ENCODE results near the gene HOXB2. TPM values are rescaled to one million over a fixed set of nuclear protein-coding genes. Genes with fewer than 3 reads are reported as not detected.

Gene HOXB2
- 2.3 and 8.4 TPM in 2 replicates for total RNA-seq

DNA sequence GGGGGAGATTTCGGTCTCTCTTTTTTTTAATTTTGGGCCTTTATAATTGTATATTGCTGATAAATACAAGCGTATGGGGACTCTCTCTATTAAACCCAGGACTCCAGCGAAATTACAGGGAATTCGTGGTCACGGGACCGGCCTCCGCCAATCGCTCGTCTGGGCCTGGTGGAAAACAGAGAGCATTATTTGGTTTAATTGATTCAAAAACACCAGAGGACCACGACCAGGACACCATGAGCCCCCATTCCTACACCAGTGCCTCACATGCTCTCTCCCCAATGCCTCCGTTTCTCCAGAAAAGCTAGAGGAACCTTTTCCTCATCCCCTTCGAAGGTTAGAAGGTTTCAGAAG is at the start of gene HOXB2:
Gene HOXB2 (minus strand): TSS at position 88 of the 354 bp plus-strand sequence. CDS start 198 bp downstream, outside the sequence.

DNA sequence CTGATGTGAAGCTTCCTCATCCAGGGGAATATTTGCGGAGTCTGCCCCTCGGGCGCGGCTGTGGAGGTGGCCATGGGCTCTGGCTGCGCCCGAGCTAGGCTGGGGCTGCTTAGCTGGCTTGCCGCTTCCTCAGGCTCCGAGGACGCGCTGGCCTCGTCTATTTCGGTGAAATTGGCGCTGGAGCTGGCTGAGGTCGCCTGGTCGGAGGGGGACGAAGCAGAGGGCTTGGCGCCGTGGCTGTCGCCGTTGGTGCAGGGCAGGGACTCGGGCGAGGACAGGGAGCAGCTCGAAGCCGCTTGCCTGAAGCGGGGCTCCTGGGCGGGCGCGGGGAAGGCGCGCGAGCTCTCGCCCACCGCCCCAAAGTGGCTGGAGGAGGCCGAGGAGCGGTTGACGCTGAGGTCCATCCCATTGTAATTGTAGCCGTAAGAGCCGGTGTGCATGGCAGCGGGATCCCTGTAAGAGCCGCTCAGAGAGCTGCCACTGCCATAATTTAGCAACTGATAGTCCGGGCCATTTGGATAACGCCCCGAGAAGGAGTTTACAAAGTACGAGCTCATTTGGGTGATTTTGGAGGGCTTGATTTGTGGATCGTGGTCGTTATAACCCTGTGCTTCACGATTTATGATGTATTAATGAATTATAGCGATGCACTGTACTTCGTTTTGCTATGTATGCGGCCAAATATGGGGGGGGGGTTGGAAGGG is 48.4 kb upstream of the HOXB2 start, which contains the start of gene HOXB5:
Gene HOXB5 (minus strand): TSS at position 654 of the 704 bp plus-strand sequence. CDS start 97 bp downstream, at position 557.

DNA sequence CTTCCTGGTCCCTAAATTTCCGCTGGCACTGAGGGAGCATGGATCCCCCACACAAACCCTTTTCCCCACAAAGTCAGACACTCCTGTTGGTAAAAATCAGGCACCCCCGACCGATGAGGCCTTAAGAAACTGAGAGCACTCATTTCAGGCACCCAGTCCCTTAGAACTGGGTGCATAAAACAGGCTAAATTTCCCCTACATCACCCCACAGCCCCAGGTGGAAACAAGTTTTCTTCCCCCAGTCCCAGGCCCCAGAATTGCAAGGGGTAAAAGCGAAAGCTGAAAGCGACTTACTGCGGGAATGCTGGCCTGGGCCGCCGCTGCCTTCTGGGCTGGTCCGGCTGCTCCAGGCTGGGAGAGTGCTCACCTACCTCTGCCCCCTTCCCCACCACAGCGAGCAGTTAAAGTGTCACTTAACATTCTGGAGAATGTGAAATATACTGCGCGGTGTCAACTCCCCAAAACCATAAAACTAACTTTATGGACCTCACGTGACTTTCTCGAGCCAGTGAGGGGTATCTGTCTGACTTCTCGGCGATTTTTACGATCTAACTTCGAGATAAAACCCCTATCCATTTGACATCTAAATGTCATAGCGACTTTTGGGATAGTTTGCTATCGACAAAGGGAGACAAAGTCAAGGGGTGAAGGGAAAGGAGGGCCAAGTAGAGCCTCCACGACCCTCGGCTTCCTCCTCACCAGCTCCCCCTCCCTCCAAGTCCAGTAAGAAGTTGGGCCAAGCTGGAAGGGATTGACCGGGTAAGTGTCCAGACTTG is 45.1 kb upstream of the HOXB2 start, which contains the start of gene HOXB3:
Gene HOXB3 (minus strand): TSS at position 411 of the 776 bp plus-strand sequence. CDS start 37,767 bp downstream, outside the sequence.

DNA sequence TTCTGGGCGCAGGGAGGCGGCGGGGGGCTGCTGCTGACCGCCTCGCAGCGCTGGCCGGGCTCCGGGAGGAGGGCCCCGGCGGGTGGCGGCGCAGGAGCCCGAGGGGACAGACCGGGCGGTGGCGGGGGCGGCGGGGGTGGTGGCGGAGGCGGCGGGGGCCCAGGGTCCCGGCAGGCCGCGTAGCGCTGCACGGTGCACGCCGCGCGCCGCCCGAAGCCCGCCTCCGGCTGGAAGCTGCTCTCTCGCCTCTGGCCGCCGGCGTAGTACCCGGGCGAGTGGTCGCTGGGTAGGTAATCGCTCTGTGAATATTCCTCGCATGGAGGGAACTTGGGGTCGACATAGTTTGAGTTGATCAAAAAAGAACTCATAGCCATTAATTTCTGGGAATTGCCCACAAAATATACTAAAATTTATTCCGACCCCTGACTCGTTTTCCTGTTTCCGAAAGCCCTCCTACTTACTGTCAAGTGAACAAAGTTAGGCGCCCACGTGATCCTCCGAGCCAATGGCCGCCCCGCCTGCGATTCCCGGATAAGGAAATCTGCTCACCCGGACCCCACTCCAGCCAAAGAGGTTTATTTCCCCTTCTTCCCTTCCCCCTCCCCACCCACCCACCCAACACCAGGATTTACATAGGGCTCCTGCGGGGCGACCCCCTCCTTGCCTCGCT is 33.2 kb upstream of the HOXB2 start, which contains the start of gene HOXB4:
Gene HOXB4 (minus strand): TSS at position 405 of the 670 bp plus-strand sequence. CDS start 31 bp downstream, at position 374.

DNA sequence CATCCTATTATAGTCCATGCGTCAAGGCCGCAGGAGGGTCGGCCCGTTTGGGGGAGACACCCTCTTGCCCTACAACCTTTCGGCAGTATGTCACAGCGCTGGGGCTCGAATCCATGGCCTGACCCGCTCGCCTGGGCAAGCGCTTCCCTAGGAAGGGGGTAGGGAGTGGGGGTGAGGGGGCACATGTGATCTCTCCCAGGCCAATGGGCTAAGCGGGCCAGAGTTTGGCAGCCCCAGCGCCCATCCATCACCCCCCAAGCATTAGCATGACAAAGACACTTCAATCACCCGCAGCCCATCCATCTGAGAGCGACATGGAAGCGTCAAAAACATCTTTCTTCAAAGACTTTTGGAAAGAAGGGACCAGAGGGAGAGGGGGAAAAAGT is 14.0 kb downstream of the HOXB2 start, which contains the start of gene HOXB1:
Gene HOXB1 (minus strand): TSS at position 125 of the 386 bp plus-strand sequence. CDS start 107 bp downstream, at position 18.

Other genes with a start within 250 kb of the HOXB2 start
- gene SKAP1, start 114.9 kb downstream of the HOXB2 start, total RNA-seq = not detected in 2 replicates
- not detected in 2 replicates for gene HOXB1, start 14.1 kb downstream of the HOXB2 start, total RNA-seq
- 1.7 and 3.3 TPM in 2 replicates for gene HOXB4, start 33.2 kb upstream of the HOXB2 start, total RNA-seq
- gene HOXB3, start 45.1 kb upstream of the HOXB2 start, total RNA-seq = 3.8 and 10.2 TPM in 2 replicates
- gene HOXB5, start 48.7 kb upstream of the HOXB2 start, total RNA-seq = 0.09 and 0.16 TPM in 2 replicates
- 1.5 and 3.2 TPM in 2 replicates for gene HOXB6, start 59.9 kb upstream of the HOXB2 start, total RNA-seq
- 2.9 and 3.8 TPM in 2 replicates for gene HOXB7, start 65.9 kb upstream of the HOXB2 start, total RNA-seq
- under 0.01 TPM in 1 of 2 replicates, not detected in the other for gene HOXB8, start 70.2 kb upstream of the HOXB2 start, total RNA-seq
- not detected in 2 replicates for gene HOXB9, start 81.2 kb upstream of the HOXB2 start, total RNA-seq
- not detected in 2 replicates for gene PRAC1, start 177.4 kb upstream of the HOXB2 start, total RNA-seq
- gene PRAC2, start 178.1 kb upstream of the HOXB2 start, total RNA-seq = not detected in 2 replicates
- gene HOXB13, start 183.6 kb upstream of the HOXB2 start, total RNA-seq = not detected in 2 replicates